Body of pancreas (tissue), 4 donors: ENCODE data around the gene WASF3. TPM values are rescaled to one million over a fixed set of nuclear protein-coding genes. Genes with fewer than 3 reads are reported as not detected.

ENCODE experiments used
- ATAC-seq: fragments of 150-250 bp; one replicate; pipeline ENCODE4 v1.9.1; 2016
- DNase-seq, 4 donors: peaks; one replicate each; pipeline ENCODE4 v3.0.0-alpha.2; 2019
- H3K27ac ChIP-seq, 4 donors: fragments of 200-600 bp; sonication (generic); 1 replicate in 3 of 4; 2 replicates in 1 of 4; pipeline versions ENCODE4 v1.5.1 to v1.6.1; 2016 to 2019; ENCODE audit warnings: mild to moderate bottlenecking in 1 of 4, mixed read lengths in 1 of 4, moderate library complexity in 1 of 4
- H3K27me3 ChIP-seq, 2 donors: fragments of 200-600 bp; sonication (generic); one replicate each; pipeline ENCODE4 v1.6.0; 2016; ENCODE audit warnings: mild to moderate bottlenecking in 1 of 2
- H3K36me3 ChIP-seq, 2 donors: fragments of 200-600 bp; sonication (generic); replicated peaks in 1 of 2; 2 replicates each; pipeline ENCODE4 v1.5.1; 2016; ENCODE audit warnings: low read depth in 2 of 2; ENCODE audit not compliant: insufficient read depth in 1 of 2
- H3K4me1 ChIP-seq: fragments of 200-600 bp; sonication (generic); one replicate; pipeline ENCODE4 v1.6.0; 2016
- H3K4me3 ChIP-seq, 2 donors: fragments of 200-600 bp; sonication (generic); 1 replicate in 1 of 2; 2 replicates in 1 of 2; pipeline ENCODE4 v1.5.1; 2016 to 2019
- H3K9me3 ChIP-seq, 3 donors: fragments of 200-600 bp; sonication (generic); 1 replicate in 2 of 3; 2 replicates in 1 of 3; pipeline ENCODE4 v1.5.1; 2016
- CTCF ChIP-seq, 7 experiments: fragments of 450-650 bp in 4 of 7; fragments of 200-600 bp in 3 of 7; sonication (generic) in 3 of 7; IDR thresholded peaks; one replicate each; pipeline ENCODE4 v1.5.1; 2016 to 2019; ENCODE audit warnings: antibody characterized with exemption in 7 of 7
- POLR2A ChIP-seq, 3 donors: fragments of 450-650 bp; IDR thresholded peaks; one replicate each; pipeline ENCODE4 v1.6.1; 2016; ENCODE audit warnings: antibody characterized with exemption in 3 of 3, mild to moderate bottlenecking in 2 of 3
- WGBS, 2 donors: methylation state at CpG; one replicate each; pipeline ENCODE4 v1.1.5; 2017; 5-methylcytosine and 5-hydroxymethylcytosine counted together
- intact Hi-C: fragments of 100-400 bp; cut with DNase I; formaldehyde crosslinking; loops from one replicate; pipeline ENCODE4 v1.15.1; 2023
- total RNA-seq, 2 donors: library from RNA; depleted of rRNA; stranded (reverse); fragments of >200 nt; gene quantifications; one replicate each; pipeline ENCODE4 v1.1.0, GENCODE V29; 2016

Gene WASF3
- total RNA-seq, 2 donors from 2014 or later = 6.0 to 13.2 TPM

DNA sequence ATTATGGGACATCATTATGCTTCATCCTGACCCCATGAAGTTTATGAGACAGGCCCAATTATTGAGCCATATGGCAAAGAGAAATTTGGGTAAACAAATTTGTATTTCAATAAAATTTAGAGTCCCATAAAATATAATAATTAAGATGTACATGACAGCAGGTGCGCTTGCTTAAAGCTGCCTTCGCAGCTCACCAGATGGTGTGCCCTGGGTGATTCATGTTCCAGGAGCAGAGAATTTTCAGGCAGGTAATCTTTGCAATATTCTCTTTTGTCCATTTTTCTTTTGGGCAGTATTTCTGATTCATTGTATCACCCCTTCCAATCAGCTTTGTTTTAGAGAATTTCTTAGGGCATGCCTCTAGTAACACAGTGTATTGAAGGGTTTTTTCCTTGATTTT, 39.5 kb upstream of the WASF3 start:
- Histone ChIP-seq H3K27ac (no peak overlapping the region), H3K9me3 (no peaks in the 10 kb centered on the region), H3K36me3 (no peaks in the 10 kb centered on the region), H3K4me1 (no peaks in the 10 kb centered on the region), H3K27me3 (no peaks in the 10 kb centered on the region), H3K4me3 (no peak overlapping the region)
- WGBS, 2 donors = 76 to 81% methylated on average over 2 of the region's 2 CpGs
- ATAC-seq = no peak
- intact Hi-C loops = no loop called here
- no peak for TF ChIP-seq CTCF (IDR thresholded peaks at IDR 0.05)
- DNase-seq = no peak

DNA sequence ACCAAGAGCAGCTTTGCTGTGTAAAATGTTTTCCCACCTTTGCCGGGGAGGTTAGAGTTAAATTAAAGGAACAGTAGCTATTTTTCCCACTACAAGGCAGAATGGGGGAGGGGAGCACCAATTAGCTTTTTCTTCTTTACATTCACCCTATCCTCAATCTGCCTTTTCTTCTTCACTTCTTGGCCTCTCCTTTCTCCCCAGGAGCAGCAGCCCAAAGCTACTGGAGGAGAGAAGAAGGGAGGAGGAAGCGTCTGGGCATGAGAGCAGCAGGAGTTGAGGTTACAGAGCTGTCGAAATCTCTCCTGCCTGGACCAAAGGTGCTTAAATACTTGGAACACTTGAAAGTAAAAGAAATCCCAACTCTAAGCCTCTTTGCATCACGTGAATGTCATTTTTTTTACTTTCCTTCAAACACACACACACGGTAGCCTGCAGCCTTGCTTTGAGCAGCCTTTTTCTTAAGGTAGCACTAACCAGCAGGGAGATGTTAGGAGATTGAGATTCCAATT, 39.0 kb upstream of the WASF3 start:
- Histone ChIP-seq H3K36me3 (no peaks in the 10 kb centered on the region), H3K9me3 (no peaks in the 10 kb centered on the region), H3K27ac (no peak overlapping the region), H3K4me1 (no peaks in the 10 kb centered on the region), H3K4me3 (no peak overlapping the region), H3K27me3 (no peaks in the 10 kb centered on the region)
- ATAC-seq (no peak), DNase-seq (no peak)
- TF ChIP-seq CTCF (IDR thresholded peaks at IDR 0.05) (no peak), POLR2A (IDR thresholded peaks at IDR 0.05) (no peak)
- WGBS, 2 donors = 12 to 13% methylated on average over 5 of the region's 5 CpGs
- intact Hi-C loops = no loop called here

DNA sequence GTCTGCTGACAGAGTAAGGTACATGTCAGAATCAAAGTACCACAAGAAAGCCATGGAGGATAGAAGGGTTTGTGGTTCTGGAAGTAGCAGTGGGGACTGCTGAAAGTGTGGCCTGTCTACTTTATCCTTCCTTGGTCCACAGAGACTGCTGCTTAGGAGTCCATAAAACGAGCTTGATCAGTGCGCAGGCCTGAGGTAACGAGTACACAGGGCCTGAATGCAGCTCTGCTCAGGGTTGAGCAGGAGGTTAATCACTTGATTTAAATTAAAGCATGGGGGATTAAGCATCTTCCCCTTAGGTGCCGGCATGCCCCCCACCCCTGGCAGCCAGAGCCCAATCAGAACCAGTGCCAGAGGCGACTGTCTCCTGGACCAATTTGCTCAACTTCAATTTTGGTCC, 34.9 kb upstream of the WASF3 start:
- H3K4me3 ChIP-seq = no peak overlapping the region
- H3K9me3 ChIP-seq = no peaks in the 10 kb centered on the region
- DNase-seq = no peak
- WGBS, 2 donors = 71% methylated on average over 5 of the region's 5 CpGs
- TF ChIP-seq CTCF (IDR thresholded peaks at IDR 0.05) (no peak), POLR2A (IDR thresholded peaks at IDR 0.05) (no peak)
- no peak overlapping the region for H3K27ac ChIP-seq
- ATAC-seq = no peak
- H3K4me1 ChIP-seq = no peaks in the 10 kb centered on the region
- H3K36me3 ChIP-seq = no peaks in the 10 kb centered on the region
- H3K27me3 ChIP-seq = no peaks in the 10 kb centered on the region
- intact Hi-C loops = no loop called here

DNA sequence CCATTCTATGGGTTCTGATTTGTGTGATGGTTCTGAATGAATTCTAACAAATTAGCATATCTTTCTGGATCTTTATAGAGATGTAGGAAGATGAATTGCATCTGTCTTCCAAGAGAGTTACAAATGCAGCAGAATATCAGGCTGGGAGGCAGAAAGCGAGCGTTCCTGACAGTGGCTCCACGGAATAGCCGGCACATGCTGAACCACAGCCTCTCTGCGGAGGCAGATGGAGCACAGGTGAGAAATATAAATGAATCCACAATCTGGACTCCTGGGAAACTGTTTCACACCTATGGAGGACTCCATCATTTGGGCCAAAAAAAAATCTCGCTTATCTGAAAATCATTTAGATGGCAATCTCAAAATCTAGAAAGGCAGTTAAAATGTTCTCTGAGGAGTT, 34.5 kb upstream of the WASF3 start:
- intact Hi-C loops = no loop called here
- no peak for TF ChIP-seq CTCF (IDR thresholded peaks at IDR 0.05)
- TF ChIP-seq POLR2A (IDR thresholded peaks at IDR 0.05) = no peak
- DNase-seq = no peak
- Histone ChIP-seq H3K4me3 (no peak overlapping the region), H3K36me3 (no peaks in the 10 kb centered on the region), H3K27ac (no peak overlapping the region), H3K4me1 (no peaks in the 10 kb centered on the region), H3K9me3 (no peaks in the 10 kb centered on the region), H3K27me3 (no peaks in the 10 kb centered on the region)
- WGBS, 2 donors = 82 to 86% methylated on average over 6 of the region's 6 CpGs
- no peak for ATAC-seq

DNA sequence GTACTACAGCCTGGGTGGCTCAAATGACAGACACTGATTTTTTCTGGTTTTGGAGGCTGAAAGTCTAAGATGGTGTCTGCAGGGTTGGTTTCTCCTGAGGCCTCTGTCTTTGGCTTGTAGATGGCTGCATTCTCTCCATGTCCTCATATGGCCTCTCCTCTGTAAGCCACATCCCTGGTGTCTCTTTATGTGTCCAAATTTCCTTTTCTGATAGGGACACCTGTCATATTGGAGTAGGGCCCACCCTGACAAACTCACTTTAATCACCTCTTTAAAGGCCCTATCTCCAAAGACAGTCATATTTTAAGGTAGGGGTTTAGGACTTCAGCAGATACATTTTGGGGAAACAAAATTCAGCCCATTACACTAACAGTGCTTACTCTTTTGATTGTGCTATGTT, 32.0 kb upstream of the WASF3 start:
- no peak for DNase-seq
- intact Hi-C loops = no loop called here

More for the DNA sequence above, 32.0 kb upstream of the WASF3 start:
- ATAC-seq = no peak
- no peaks in the 10 kb centered on the region for H3K36me3 ChIP-seq
- H3K4me1 ChIP-seq = no peaks in the 10 kb centered on the region
- TF ChIP-seq POLR2A (IDR thresholded peaks at IDR 0.05) (no peak), CTCF (IDR thresholded peaks at IDR 0.05) (no peak)
- no peak overlapping the region for H3K4me3 ChIP-seq
- H3K27ac ChIP-seq = no peak overlapping the region
- no peaks in the 10 kb centered on the region for H3K9me3 ChIP-seq
- H3K27me3 ChIP-seq = peaks cover 0 to 3% of the 10 kb centered on the region in 2 donors
